A549 (cell line): ENCODE results near the gene NPBWR2. TPM values are rescaled to one million over a fixed set of nuclear protein-coding genes. Genes with fewer than 3 reads are reported as not detected.

Source experiments
- ATAC-seq, 2 experiments: fragments of 200-7000 bp in 1 of 2; fragments of >200 bp in 1 of 2; cut with Nextera tagmentation in 1 of 2; cut with Tn5 transposase in 1 of 2; 3 replicates each; pipeline versions ENCODE4 v1.8.0 to v1.9.1; 2018 to 2020; ENCODE audit warnings: mild to moderate bottlenecking in 1 of 2, moderate library complexity in 1 of 2
- CTCF ChIA-PET: fragments of 300-600 bp; sonication (Branson Sonifier 250); formaldehyde crosslinking; extraction: SDS; loops from one replicate; lab custom pipeline; 2021; ENCODE audit warnings: antibody characterized with exemption, inconsistent platforms; lab: Yijun Ruan, JAX
- POLR2A ChIA-PET: fragments of 350-600 bp; formaldehyde crosslinking; extraction: SDS; loops from one replicate; lab custom pipeline; 2021; ENCODE audit warnings: antibody characterized with exemption, inconsistent platforms; lab: Yijun Ruan, JAX
- DNase-seq, 2 experiments: peaks; one replicate each; pipeline versions ENCODE4 v3.0.0 to v3.0.0-alpha.2; 2011 to 2016; ENCODE audit warnings: low read depth in 1 of 2, low spot score in 1 of 2
- FAIRE-seq: peaks from 2 replicates; lab custom pipeline; 2011; peaks lifted over from hg19 to GRCh38; lab: Jason Lieb, UNC
- H3K27ac ChIP-seq, 2 experiments: fragments of >200 bp; sonication (Bioruptor Twin); formaldehyde crosslinking; 3 replicates each; pipeline ENCODE4 v1.5.1; 2016 to 2017
- H3K4me1 ChIP-seq: fragments of >200 bp; sonication (Bioruptor Twin); formaldehyde crosslinking; 3 replicates; pipeline ENCODE4 v1.6.1; 2016
- H3K4me2 ChIP-seq: fragments of >200 bp; sonication (Bioruptor Twin); formaldehyde crosslinking; 3 replicates; pipeline ENCODE4 v1.6.1; 2016
- H3K4me3 ChIP-seq: fragments of >200 bp; sonication (Bioruptor Twin); formaldehyde crosslinking; 3 replicates; pipeline ENCODE4 v1.5.1; 2016
- H3K9me3 ChIP-seq: fragments of >200 bp; sonication (Bioruptor Twin); formaldehyde crosslinking; 3 replicates; pipeline ENCODE4 v1.6.1; 2016
- CHD2 ChIP-seq: fragments of 150-350 bp; IDR thresholded peaks from 2 replicates; pipeline ENCODE4 v1.6.1; 2014; ENCODE audit warnings: low read length; ENCODE audit not compliant: partially characterized antibody
- CHD4 ChIP-seq: fragments of 200-600 bp; sonication (generic); IDR thresholded peaks from 2 replicates; pipeline ENCODE4 v1.6.1; 2016; ENCODE audit warnings: antibody characterized with exemption, mild to moderate bottlenecking, borderline replicate concordance
- EHMT2 ChIP-seq: fragments of 200-600 bp; sonication (generic); IDR thresholded peaks from 2 replicates; pipeline ENCODE4 v1.6.1; 2016; ENCODE audit warnings: antibody characterized with exemption, low read depth, mild to moderate bottlenecking, moderate library complexity
- ELK1 ChIP-seq: fragments of 150-350 bp; IDR thresholded peaks from 2 replicates; pipeline ENCODE4 v1.6.1; 2014; ENCODE audit warnings: low read depth, mild to moderate bottlenecking, low read length
- ESRRA ChIP-seq: fragments of 150-350 bp; IDR thresholded peaks from 2 replicates; pipeline ENCODE4 v1.6.1; 2014; ENCODE audit warnings: mild to moderate bottlenecking, low read length, borderline replicate concordance
- FOXS1 ChIP-seq: fragments of 250-450 bp; sonication (Bioruptor Pico); IDR thresholded peaks from 2 replicates; pipeline ENCODE4 v1.5.0; 2020; ENCODE audit warnings: mild to moderate bottlenecking, moderate library complexity
- HDAC2 ChIP-seq: fragments of 200-600 bp; sonication (generic); IDR thresholded peaks from 2 replicates; pipeline ENCODE4 v1.6.1; 2016
- HEYL ChIP-seq: fragments of 250-450 bp; sonication (Bioruptor Pico); IDR thresholded peaks from 2 replicates; pipeline ENCODE4 v1.8.0; 2021; ENCODE audit warnings: mild to moderate bottlenecking, moderate library complexity
- MAFK ChIP-seq: fragments of 450-650 bp; IDR thresholded peaks from 2 replicates; pipeline ENCODE4 v1.6.1; 2014; ENCODE audit not compliant: partially characterized antibody
- MAZ ChIP-seq: fragments of 150-350 bp; IDR thresholded peaks from 2 replicates; pipeline ENCODE4 v1.6.1; 2014; ENCODE audit warnings: antibody characterized with exemption, low read depth, low read length, borderline replicate concordance
- NFE2L2 ChIP-seq: fragments of 150-350 bp; conservative IDR thresholded peaks from 2 replicates; pipeline ENCODE4 v1.6.1; 2014; ENCODE audit warnings: low read length
- RAD21 ChIP-seq, 2 experiments: fragments of >200 bp in 1 of 2; sonication (Bioruptor Twin) in 1 of 2; formaldehyde crosslinking in 1 of 2; IDR thresholded peaks in 1 of 2; conservative IDR thresholded peaks in 1 of 2; 2 replicates in 1 of 2; 3 replicates in 1 of 2; pipeline ENCODE4 v1.6.1; 2012 to 2018; ENCODE audit warnings: inconsistent platforms in 1 of 2
- RFX5 ChIP-seq: fragments of 450-650 bp; IDR thresholded peaks from 2 replicates; pipeline ENCODE4 v1.7.1; 2014; ENCODE audit warnings: antibody characterized with exemption, mild to moderate bottlenecking, moderate library complexity
- RNF2 ChIP-seq: fragments of 200-600 bp; sonication (generic); IDR thresholded peaks from 2 replicates; pipeline ENCODE4 v1.6.1; 2016; ENCODE audit warnings: low read depth, mild to moderate bottlenecking, antibody characterized with exemption, moderate library complexity, borderline replicate concordance
- SMC3 ChIP-seq: fragments of >200 bp; sonication (Bioruptor Twin); formaldehyde crosslinking; IDR thresholded peaks from 3 replicates; pipeline ENCODE4 v1.6.1; 2018; ENCODE audit warnings: inconsistent platforms
- ZC3H11A ChIP-seq: fragments of 450-650 bp; IDR thresholded peaks from 2 replicates; pipeline ENCODE4 v1.6.1; 2014; ENCODE audit warnings: antibody characterized with exemption, mild to moderate bottlenecking
- ZNF302 ChIP-seq: fragments of 250-450 bp; sonication (Bioruptor Pico); IDR thresholded peaks from 2 replicates; pipeline ENCODE4 v1.9.0; 2021; ENCODE audit warnings: inconsistent platforms, mild to moderate bottlenecking, moderate library complexity
- WGBS: methylation state at CpG from one replicate; pipeline ENCODE4 v1.1.6; 2017; ENCODE audit errors: missing lambda C conversion rate; 5-methylcytosine and 5-hydroxymethylcytosine counted together
- polyA plus RNA-seq, 4 experiments: library from polyadenylated mRNA; depleted of rRNA in 3 of 4; stranded (reverse); fragments of >200 nt; fragmentation: RNase III in 1 of 4; extraction: RNeasy Plus Mini Kit Qiagen cat#74134 plus additional on column Dnase treatment in 1 of 4; gene quantifications; 2 replicates in 3 of 4; 3 replicates in 1 of 4; pipeline ENCODE4 v1.2.3, GENCODE V29; 2011 to 2017
- TF ChIP-seq, protein P1 (sequence below): fragments of >200 bp; sonication (Bioruptor Twin); formaldehyde crosslinking; IDR thresholded peaks from 3 replicates; pipeline ENCODE4 v1.5.1; 2016
- TF ChIP-seq, protein P2 (sequence below): IDR thresholded peaks from 2 replicates; pipeline ENCODE4 v1.6.1; 2012

The NPBWR2 gene
- polyA plus RNA-seq, 2 of the 4 experiments (the other 2 are of a cell fraction): not detected

DNA sequence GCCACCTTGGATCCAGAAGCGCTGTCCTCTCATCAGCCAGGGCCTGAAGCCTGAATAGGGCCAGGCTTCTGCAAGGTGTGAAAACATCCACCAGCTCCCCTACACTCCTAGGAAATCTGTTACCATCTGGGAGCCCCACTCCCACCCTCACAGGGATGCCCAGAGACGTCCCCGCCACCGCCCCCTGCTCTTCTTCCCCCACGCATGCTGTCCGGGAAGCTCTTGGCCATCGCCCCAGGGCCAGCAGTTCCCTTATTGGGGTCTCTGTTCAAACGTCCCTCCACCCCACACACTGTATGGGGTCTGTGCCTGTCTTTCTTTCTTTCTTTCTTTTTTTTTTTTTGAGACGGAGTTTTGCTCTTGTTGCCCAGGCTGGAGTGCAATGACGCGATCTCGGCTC is 31.8 kb downstream of the NPBWR2 start:
- Histone ChIP-seq H3K9me3 (no peaks in the 10 kb centered on the region), H3K27ac (no peak overlapping the region), H3K4me3 (no peak overlapping the region), H3K4me2 (no peak overlapping the region), H3K4me1 (peaks cover 18% of the 10 kb centered on the region)
- WGBS: 90% methylated on average over 12 of the region's 12 CpGs
- FAIRE-seq (no peak), ATAC-seq (no peak), DNase-seq (no peak)
- TF ChIP-seq HEYL (CRISPR knock-in tag): no peak
- TF ChIP-seq ESRRA: no peak
- TF ChIP-seq, protein P1, sequence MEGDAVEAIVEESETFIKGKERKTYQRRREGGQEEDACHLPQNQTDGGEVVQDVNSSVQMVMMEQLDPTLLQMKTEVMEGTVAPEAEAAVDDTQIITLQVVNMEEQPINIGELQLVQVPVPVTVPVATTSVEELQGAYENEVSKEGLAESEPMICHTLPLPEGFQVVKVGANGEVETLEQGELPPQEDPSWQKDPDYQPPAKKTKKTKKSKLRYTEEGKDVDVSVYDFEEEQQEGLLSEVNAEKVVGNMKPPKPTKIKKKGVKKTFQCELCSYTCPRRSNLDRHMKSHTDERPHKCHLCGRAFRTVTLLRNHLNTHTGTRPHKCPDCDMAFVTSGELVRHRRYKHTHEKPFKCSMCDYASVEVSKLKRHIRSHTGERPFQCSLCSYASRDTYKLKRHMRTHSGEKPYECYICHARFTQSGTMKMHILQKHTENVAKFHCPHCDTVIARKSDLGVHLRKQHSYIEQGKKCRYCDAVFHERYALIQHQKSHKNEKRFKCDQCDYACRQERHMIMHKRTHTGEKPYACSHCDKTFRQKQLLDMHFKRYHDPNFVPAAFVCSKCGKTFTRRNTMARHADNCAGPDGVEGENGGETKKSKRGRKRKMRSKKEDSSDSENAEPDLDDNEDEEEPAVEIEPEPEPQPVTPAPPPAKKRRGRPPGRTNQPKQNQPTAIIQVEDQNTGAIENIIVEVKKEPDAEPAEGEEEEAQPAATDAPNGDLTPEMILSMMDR: no peak
- TF ChIP-seq, protein P2, sequence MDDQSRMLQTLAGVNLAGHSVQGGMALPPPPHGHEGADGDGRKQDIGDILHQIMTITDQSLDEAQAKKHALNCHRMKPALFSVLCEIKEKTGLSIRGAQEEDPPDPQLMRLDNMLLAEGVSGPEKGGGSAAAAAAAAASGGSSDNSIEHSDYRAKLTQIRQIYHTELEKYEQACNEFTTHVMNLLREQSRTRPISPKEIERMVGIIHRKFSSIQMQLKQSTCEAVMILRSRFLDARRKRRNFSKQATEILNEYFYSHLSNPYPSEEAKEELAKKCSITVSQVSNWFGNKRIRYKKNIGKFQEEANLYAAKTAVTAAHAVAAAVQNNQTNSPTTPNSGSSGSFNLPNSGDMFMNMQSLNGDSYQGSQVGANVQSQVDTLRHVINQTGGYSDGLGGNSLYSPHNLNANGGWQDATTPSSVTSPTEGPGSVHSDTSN: no peak
- TF ChIP-seq SMC3: no peak
- TF ChIP-seq HDAC2: no peak
- TF ChIP-seq ZNF302 (CRISPR knock-in tag): no peak
- no peak for TF ChIP-seq EHMT2
- no peak for TF ChIP-seq NFE2L2
- POLR2A ChIA-PET: no interaction called here
- CTCF ChIA-PET: interaction anchor here (0.6 to 2.9 kb wide), 9 partner anchors 8 to 89 kb away, joined by 3 to 11 read pairs (median 4); partner anchors contain the start of gene LKAAEAR1

- peaks cover 14% of the 10 kb centered on the region for H3K4me1 ChIP-seq
- H3K27ac ChIP-seq: no peak overlapping the region
- no peak overlapping the region for H3K4me3 ChIP-seq
- POLR2A ChIA-PET: no interaction called here
- CTCF ChIA-PET: interaction anchor here (0.6 to 2.9 kb wide), 5 partner anchors 9 to 46 kb away, joined by 3 to 11 read pairs (median 6); partner anchors contain the start of gene LKAAEAR1
- H3K4me2 ChIP-seq: no peak overlapping the region
- TF ChIP-seq FOXS1: no peak
- TF ChIP-seq RFX5: no peak
- no peak for TF ChIP-seq SMC3
- no peak for TF ChIP-seq MAZ
- TF ChIP-seq ZC3H11A: no peak
- no peak for TF ChIP-seq RNF2
- no peak for TF ChIP-seq MAFK
- TF ChIP-seq CHD2: no peak
- TF ChIP-seq CHD4: no peak
- no peak for TF ChIP-seq RAD21 (conservative IDR thresholded peaks at IDR 0.05 in 1 of 2, IDR thresholded peaks at IDR 0.05 in 1 of 2)
- no peak for TF ChIP-seq ELK1
- TF ChIP-seq, protein P1: no peak
- WGBS: 94% methylated on average over 8 of the region's 8 CpGs
- ATAC-seq (no peak), FAIRE-seq (no peak), DNase-seq (no peak)
- no peaks in the 10 kb centered on the region for H3K9me3 ChIP-seq
These were observed 32.4 kb downstream of the NPBWR2 start for GRCh38 chr20:64074963-64075362.
